Upper lobe of left lung (tissue), 4 donors: Measurements from ENCODE around the gene MYOCD.

ENCODE experiments used
- CTCF ChIP-seq, 6 experiments: fragments of 450-650 bp in 4 of 6; fragments of 200-600 bp in 2 of 6; sonication (generic) in 2 of 6; IDR thresholded peaks; one replicate each; pipeline ENCODE4 v1.5.1; 2016 to 2019; ENCODE audit warnings: antibody characterized with exemption in 6 of 6
- EP300 ChIP-seq, 4 donors: sonication (generic); formaldehyde crosslinking; IDR thresholded peaks; one replicate each; pipeline ENCODE4 v1.5.1; 2017; ENCODE audit warnings: antibody characterized with exemption in 4 of 4, control low read depth in 2 of 4
- POLR2A ChIP-seq, 4 donors: fragments of 450-650 bp; IDR thresholded peaks; one replicate each; pipeline ENCODE4 v1.5.1; 2016 to 2017; ENCODE audit warnings: antibody characterized with exemption in 4 of 4, mild to moderate bottlenecking in 2 of 4
- POLR2AphosphoS5 ChIP-seq, 2 donors: sonication (generic); formaldehyde crosslinking; IDR thresholded peaks; one replicate each; pipeline ENCODE4 v1.5.1; 2017; ENCODE audit warnings: antibody characterized with exemption in 2 of 2

- no peak for TF ChIP-seq CTCF (IDR thresholded peaks at IDR 0.05)
- TF ChIP-seq POLR2AphosphoS5 (IDR thresholded peaks at IDR 0.05): no peak
- TF ChIP-seq POLR2A (IDR thresholded peaks at IDR 0.05): no peak
- TF ChIP-seq EP300 (IDR thresholded peaks at IDR 0.05): no peak
Measured at GRCh38 chr17:12712415-12712814, 46.7 kb downstream of the MYOCD start.
